Adrenal gland (tissue), 5 donors: ENCODE measurements around the gene NPBWR2.

Source experiments
- POLR2A ChIP-seq, 2 donors: fragments of 450-650 bp; IDR thresholded peaks; one replicate each; pipeline ENCODE4 v1.6.1; 2017; ENCODE audit warnings: antibody characterized with exemption in 2 of 2, mild to moderate bottlenecking in 2 of 2, moderate library complexity in 1 of 2
- TF ChIP-seq, protein P1 (sequence below), 6 experiments: fragments of 450-650 bp in 4 of 6; fragments of 200-600 bp in 2 of 6; sonication (generic) in 1 of 6; IDR thresholded peaks; 1 replicate in 5 of 6; 2 replicates in 1 of 6; pipeline versions ENCODE4 v1.5.1 to v1.8.0; 2016 to 2021; ENCODE audit warnings: antibody characterized with exemption in 6 of 6, mild to moderate bottlenecking in 2 of 6, moderate library complexity in 1 of 6
- donor health status: DM: no; HTN: no; CAD: no.

DNA sequence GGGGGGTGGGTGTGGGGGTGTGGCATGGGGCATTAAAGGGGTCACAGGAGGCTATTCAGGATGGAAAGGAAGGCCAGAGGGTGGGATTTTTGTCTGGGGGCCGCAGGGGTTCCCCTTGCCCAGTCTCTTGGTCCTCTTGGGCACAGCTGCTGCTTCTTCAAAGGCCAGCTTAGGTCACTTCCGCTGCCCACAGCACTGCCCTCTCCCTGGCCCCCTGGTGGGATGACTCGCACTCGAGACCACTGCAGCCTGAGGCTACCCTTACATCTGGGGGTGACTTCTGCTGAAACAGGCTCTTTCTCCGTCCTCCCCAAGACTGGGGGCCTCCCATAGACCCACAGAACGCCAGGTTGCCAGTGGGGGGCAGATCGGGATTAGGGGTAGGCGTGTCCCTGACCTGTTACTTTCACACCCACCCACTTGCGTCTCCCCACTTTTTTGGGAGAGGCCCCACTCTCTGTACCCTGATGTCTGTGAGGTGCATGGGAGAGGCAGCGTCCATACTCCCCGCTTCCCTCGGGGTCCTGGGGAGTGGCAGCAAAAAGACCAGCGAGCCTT is 24.5 kb downstream of the NPBWR2 start:
- TF ChIP-seq, protein P1, sequence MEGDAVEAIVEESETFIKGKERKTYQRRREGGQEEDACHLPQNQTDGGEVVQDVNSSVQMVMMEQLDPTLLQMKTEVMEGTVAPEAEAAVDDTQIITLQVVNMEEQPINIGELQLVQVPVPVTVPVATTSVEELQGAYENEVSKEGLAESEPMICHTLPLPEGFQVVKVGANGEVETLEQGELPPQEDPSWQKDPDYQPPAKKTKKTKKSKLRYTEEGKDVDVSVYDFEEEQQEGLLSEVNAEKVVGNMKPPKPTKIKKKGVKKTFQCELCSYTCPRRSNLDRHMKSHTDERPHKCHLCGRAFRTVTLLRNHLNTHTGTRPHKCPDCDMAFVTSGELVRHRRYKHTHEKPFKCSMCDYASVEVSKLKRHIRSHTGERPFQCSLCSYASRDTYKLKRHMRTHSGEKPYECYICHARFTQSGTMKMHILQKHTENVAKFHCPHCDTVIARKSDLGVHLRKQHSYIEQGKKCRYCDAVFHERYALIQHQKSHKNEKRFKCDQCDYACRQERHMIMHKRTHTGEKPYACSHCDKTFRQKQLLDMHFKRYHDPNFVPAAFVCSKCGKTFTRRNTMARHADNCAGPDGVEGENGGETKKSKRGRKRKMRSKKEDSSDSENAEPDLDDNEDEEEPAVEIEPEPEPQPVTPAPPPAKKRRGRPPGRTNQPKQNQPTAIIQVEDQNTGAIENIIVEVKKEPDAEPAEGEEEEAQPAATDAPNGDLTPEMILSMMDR (IDR thresholded peaks at IDR 0.05) = no peak
- no peak for TF ChIP-seq POLR2A (IDR thresholded peaks at IDR 0.05)
